ENCODE data around the gene KRT37.
A peak's percentile ranks its signal among the peaks of the same experiment; 100 is the strongest.

KRT37 gene

DNA sequence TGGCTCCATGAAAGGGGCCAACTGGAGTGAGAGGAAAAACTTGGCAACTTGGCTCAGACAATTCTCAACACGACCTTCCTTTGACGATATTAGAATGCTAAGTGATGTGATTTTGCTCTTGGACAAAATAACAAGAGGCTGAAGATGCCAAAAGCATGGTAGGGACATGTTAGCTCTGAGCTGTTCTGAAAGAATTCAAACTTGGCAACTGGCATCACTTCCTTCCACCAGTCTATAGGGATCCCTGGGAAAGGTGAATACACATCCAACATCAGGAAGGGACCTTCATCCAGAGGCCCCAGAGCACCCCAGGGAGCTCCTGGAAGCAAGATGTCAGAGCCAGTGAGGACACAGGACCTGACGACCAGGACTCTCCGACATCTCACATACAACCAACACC lies 4.3 kb downstream of the KRT37 start:
- TF ChIP-seq, protein P1, sequence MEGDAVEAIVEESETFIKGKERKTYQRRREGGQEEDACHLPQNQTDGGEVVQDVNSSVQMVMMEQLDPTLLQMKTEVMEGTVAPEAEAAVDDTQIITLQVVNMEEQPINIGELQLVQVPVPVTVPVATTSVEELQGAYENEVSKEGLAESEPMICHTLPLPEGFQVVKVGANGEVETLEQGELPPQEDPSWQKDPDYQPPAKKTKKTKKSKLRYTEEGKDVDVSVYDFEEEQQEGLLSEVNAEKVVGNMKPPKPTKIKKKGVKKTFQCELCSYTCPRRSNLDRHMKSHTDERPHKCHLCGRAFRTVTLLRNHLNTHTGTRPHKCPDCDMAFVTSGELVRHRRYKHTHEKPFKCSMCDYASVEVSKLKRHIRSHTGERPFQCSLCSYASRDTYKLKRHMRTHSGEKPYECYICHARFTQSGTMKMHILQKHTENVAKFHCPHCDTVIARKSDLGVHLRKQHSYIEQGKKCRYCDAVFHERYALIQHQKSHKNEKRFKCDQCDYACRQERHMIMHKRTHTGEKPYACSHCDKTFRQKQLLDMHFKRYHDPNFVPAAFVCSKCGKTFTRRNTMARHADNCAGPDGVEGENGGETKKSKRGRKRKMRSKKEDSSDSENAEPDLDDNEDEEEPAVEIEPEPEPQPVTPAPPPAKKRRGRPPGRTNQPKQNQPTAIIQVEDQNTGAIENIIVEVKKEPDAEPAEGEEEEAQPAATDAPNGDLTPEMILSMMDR (IDR thresholded peaks at IDR 0.05; ENCODE audit: low read depth, low read length): no peak
- in situ Hi-C loops (cut with HindIII; ENCODE audit: low sequenced_read_pairs): no loop called here
- no peak for DNase-seq (ENCODE audit: low read depth, low spot score)
- no peak overlapping the region for H3K4me3 ChIP-seq (ENCODE audit: low read depth, low read length)

DNA sequence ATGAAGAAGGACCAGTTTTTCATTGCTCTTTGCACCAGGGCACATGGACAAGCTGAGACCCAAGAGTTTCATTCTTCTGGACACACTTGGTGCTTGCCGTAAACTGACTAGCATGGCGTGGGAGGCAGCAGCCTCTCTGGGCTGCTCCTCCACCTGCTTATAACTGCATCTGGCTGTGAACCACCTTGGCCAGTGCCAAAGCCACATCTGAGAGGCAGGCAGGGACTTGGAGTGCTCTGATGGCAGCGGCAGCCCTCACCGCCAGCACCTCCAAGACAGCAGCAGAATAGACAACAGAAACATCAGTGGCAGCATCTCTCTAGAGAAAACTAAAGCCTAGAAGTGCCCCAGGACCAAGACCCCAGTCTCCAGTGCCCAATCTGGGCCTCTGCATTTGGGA lies 4.7 kb downstream of the KRT37 start:
- in situ Hi-C loops (cut with HindIII; ENCODE audit: low sequenced_read_pairs): no loop called here
- TF ChIP-seq, protein P1 (IDR thresholded peaks at IDR 0.05; ENCODE audit: low read depth, low read length): no peak
- no peak overlapping the region for H3K4me3 ChIP-seq (ENCODE audit: low read depth, low read length)
- DNase-seq (ENCODE audit: low read depth, low spot score): no peak

DNA sequence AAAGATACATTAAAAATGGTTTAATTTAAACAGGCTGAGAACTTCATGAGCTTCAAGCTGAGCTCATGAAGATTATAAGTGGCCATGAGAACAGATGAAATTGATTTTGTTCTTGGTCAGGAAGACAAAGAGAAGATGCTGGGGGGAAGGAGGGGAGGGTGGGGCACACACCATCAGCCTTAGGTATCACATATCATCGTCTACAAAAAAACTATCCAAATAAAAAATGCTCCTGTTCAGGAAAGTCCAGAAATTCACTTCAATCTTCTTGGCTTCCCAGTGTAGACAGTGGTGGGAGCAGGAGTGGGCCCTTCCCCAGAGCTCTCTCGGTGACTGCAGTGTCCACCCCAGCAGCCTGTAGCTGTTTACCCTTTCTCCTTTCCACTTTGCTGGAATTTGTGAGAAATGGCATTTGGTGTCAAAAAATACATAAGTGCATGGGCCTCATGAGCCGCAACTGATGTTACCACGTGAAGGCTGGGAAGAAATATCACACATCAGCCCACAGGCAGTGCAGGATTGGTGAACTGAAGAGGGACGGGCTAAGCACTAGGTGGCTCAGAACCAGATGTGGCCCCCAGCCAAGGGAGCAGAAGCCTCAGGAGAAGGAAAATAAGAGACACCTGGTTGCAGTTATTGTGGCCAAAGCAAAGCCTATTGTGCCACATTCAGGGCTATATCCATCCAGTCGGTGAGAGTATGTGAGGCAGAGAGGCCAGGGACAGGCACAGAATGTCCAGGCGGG lies 6.1 kb downstream of the KRT37 start:
- no peak overlapping the region for H3K4me3 ChIP-seq (ENCODE audit: low read depth, low read length)
- in situ Hi-C loops (cut with HindIII; ENCODE audit: low sequenced_read_pairs): no loop called here
- no peak for DNase-seq (ENCODE audit: low read depth, low spot score)
- TF ChIP-seq, protein P1 (IDR thresholded peaks at IDR 0.05; ENCODE audit: low read depth, low read length): no peak

DNA sequence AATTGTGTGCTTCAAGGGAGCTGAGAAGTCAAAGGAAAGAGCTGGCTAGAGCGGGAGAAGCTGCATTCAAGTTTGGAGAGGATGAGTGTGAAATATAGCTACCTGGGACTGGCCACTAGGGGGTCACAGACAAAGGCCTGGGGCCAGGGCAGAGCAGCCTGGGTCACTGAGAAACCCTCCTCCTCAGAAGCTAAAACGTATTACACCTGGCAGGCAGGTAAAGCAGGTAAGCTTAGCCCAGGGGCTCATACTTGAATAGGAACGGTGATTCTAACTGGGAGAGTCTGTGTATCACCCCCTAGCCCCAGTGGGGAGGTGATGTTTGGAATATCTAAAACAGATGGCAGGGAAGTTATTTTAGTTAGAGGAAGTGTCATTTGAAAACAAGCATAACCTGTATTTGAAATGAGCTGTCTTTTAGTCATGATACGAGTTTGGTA lies 6.8 kb downstream of the KRT37 start:
- in situ Hi-C loops (cut with HindIII; ENCODE audit: low sequenced_read_pairs): no loop called here
- H3K4me3 ChIP-seq (ENCODE audit: low read depth, low read length): no peak overlapping the region
- TF ChIP-seq, protein P1 (IDR thresholded peaks at IDR 0.05; ENCODE audit: low read depth, low read length): peak; percentile 22
- no peak for DNase-seq (ENCODE audit: low read depth, low spot score)

DNA sequence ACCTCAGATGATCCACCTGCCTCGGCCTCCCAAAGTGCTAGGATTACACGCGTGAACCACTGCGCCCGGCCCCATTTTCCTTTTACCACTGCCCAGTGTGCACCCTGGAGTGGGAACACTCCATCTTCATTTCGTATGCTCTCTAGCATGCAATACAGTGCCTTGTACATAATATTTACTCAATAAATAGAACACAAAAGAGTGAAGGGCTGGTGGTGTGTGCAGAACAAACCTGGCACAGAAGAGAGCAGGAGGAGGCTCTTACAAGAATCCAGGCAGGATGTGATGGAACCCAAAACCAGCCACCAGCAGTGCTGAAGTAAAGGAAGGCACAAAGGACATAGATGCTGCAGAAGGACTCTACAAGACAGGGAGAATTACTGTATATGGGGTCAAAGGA lies 7.3 kb downstream of the KRT37 start:
- no peak overlapping the region for H3K4me3 ChIP-seq (ENCODE audit: low read depth, low read length)
- TF ChIP-seq, protein P1 (IDR thresholded peaks at IDR 0.05; ENCODE audit: low read depth, low read length): no peak
- in situ Hi-C loops (cut with HindIII; ENCODE audit: low sequenced_read_pairs): no loop called here
- DNase-seq (ENCODE audit: low read depth, low spot score): no peak

DNA sequence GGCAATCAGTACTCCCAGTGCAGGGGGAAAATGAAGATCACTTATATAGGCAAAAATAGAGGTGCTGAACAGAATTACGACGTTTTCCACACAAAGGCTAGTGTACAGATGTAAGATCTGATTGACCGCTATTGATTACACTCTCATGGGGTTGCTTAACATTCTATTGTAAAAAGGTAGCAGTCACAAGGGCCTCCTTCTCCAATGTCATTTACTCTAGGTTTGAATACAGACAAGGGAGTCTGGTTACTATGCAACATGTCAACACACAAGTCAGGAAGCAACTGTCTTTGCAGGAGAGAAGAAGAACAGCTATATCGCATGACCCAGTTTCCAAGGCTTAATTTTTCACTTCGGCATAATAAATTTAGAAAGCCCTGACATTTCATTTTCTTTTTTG lies 7.9 kb downstream of the KRT37 start:
- TF ChIP-seq, protein P1 (IDR thresholded peaks at IDR 0.05; ENCODE audit: low read depth, low read length): no peak
- DNase-seq (ENCODE audit: low read depth, low spot score): no peak
- in situ Hi-C loops (cut with HindIII; ENCODE audit: low sequenced_read_pairs): no loop called here
- no peak overlapping the region for H3K4me3 ChIP-seq (ENCODE audit: low read depth, low read length)

Data from astrocyte of the spinal cord (primary cell).